GM21447 (cell line): ENCODE results near the gene TIMM23.
"Not testable (repeated sequence)": the region's sequence is repeated elsewhere in the genome, so short reads cannot be mapped to it uniquely, and the experiment has no call there.

Experiments used
- ATAC-seq: cut with Tn5 transposase; IDR thresholded peaks from one replicate; pipeline ENCODE4 v1.9.1; 2021; ENCODE audit not compliant: unreplicated experiment

The TIMM23 gene

GRCh38 chr10:46020344-46020657, 48.0 kb downstream of the TIMM23 start:
- no peak for ATAC-seq

- ATAC-seq: peak; percentile 94
These were observed 50.9 kb downstream of the TIMM23 start for GRCh38 chr10:46022978-46023702.

GRCh38 chr10:46024948-46025347, 52.7 kb downstream of the TIMM23 start:
- ATAC-seq: no peak

- no peak for ATAC-seq
These were observed 53.1 kb downstream of the TIMM23 start for GRCh38 chr10:46025406-46025805.

- no peak for ATAC-seq
These were observed 53.8 kb downstream of the TIMM23 start for GRCh38 chr10:46026106-46026505.

DNA sequence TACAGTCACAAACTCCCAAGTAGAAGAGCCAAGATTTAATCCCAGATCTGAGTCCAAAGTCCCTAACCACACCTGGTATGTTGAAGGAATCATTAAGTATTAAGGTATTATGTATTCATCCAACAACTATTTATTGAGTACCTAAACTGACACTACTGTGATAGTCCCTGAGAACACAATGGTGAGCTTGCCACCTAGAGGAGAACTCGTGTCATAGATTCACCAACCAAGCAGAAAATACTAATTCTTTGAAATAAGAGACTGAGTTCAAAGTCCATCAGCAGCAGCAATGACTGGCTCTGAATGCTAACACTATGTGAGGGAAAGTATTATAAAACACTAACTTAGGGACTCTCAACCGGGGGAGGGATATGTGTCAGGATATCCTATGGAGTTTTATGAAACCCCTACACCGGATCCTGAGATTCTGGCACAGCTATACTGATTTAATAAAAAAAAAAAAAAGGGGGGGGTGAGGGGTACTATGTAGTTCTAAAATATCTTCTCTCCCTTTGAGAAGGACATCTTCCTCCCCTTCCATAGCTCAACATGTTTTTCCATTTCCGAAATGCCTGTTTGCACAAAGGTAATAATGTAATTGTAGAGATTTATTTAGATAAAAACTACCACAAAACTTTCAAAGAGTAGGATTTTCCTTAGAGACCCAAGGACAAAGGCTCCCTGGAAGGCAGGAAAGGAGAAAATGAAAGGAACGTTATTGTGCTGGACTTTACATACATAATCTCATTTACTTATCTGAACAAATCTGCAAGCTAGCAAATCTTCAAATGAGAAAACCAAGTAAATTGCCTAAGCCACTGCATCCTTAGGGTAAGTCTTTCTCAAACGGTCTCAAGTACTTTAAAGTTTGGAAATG, 56.5 kb downstream of the TIMM23 start:
- ATAC-seq: peak; percentile 39

- ATAC-seq: no peak
These were observed 57.3 kb downstream of the TIMM23 start for GRCh38 chr10:46029461-46030030.

DNA sequence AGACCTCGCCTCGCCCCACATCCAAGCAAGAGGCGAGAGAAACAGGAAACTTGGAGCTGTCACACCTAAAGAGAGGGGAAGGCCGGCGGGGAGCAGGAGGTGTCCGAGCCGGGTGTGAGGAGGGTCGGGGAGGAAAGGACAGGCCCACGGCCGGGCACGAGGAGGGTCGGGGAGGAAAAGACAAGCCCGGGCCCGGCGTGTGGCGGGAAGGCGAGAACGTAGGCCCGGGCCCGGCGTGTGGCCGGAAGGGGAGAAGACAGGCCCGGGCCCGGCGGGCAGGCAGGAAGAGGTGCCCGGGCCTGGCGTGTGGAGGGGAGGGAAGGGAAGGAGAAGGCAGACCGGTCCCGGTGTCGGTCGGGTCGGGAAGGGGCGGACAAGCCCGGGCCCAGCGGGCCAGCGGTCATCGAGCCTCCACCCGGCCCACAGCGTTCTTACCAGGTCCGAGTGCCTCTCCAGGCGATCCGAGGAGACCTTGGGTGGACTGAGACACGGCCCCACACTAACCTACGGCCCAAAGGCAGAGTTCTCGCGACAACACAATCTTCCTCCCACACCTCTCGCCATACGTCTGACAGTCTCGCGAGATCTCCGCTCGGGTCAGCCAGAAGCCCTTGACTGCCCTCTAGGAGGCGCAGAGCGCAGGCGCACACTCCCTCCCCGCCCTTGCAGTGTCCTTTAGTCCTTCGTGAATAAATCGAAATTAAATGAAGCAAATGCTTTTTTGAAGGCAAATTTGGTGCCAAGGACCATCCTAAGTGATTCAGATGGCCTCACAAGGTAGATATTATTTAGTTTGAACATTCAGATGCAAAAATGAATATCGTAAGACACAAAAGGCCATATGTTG, 58.0 kb downstream of the TIMM23 start, which contains the start of gene NCOA4:
Gene NCOA4 (minus strand): TSS at position 533 of the 847 bp plus-strand sequence. CDS start 13,943 bp downstream, outside the sequence.
- ATAC-seq: peak; percentile 97

DNA sequence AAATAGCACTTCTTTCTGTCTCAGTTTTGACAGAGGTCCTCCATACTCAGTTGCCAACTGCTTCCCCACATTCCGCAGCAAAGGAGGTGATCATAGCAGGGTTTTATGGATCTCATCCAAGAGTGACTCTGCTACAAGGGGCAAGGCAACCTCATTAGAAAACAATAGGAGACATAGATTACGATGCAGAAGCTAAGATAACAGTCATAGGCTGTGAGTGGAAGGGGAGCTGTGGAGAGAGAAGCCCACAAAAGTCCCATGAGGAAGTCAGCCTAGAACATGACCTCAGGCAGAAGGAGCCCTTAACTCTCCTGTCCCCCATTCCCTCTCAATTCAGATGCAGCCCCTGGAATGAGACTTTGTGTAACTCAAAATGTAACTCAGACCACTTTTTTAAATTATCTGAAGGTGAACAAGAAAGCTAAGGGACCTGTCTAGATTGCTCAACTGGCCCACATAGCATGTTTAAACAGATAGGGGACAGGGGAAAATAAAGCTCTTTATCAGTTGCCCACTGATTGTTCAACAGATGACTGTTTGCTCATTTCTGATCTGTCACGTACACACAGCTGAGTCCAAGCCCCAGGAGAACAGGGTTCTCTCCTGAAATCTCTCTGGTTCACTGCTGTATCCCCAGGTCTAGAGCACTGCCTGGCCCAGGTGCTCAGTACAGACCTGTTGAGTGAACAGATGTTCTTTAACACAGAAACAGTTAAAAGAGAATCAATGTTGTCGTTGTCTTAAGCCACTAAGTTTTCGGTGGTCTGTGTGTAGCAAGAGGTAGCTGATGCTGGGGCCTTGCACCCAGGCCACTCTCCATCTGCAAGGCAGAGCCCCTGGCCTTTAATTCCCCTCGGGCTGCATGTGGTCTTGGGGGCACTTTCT, 59.6 kb downstream of the TIMM23 start:
- no peak for ATAC-seq

- ATAC-seq: no peak
These were observed 61.3 kb downstream of the TIMM23 start for GRCh38 chr10:46033602-46034011.

- no peak for ATAC-seq
These were observed 63.9 kb downstream of the TIMM23 start for GRCh38 chr10:46035923-46036849.

GRCh38 chr10:46037107-46037825, 65.0 kb downstream of the TIMM23 start:
- ATAC-seq: no peak

DNA sequence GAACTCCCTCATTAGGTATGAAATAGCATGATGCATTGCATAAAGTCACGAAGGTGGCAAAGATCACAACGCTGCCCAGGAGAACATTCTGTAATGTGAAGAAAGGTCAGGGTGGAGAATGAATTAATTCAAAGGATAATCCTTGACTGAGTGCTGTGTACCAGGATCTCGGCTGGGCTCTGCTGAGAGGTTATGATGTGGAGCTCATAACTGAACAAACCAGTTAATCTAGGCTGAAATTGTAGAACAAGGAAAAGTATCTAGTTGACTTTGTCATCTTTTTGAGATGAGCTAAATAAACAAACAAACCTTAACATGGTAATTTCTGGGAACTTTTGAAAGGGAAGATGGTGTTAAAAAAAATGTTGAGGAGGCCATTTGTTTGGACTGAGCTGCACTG, 67.7 kb downstream of the TIMM23 start:
- ATAC-seq: no peak

GRCh38 chr10:46042527-46042926, 70.2 kb downstream of the TIMM23 start:
- ATAC-seq: no peak

DNA sequence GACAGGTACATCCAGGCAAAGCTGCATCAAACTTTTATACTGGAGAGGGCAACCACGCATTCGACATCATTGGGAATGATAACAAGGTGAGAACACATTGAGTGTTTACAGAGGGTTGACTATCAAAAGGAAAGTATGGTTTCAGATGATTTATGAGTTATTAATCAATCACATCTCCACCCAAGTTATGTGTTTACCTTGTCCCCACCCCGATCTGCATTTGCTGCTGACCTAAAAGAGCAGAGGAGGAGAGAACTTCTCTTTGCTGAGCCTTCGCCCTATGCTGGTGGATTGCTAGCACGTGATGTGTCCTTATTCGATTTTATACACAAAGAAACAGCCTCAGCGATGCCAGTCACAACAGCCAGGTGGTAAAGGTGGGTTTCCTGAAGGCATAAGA, 74.0 kb downstream of the TIMM23 start, which contains the start of gene MSMB:
Gene MSMB (minus strand): TSS at position 9 of the 400 bp plus-strand sequence. CDS start 32 bp downstream, outside the sequence.
- ATAC-seq: no peak

- no peak for ATAC-seq
These were observed 75.9 kb downstream of the TIMM23 start for GRCh38 chr10:46048152-46048551.

- ATAC-seq: not testable (repeated sequence)
These were observed 77.2 kb downstream of the TIMM23 start for GRCh38 chr10:46049497-46049831.

- no peak for ATAC-seq
These were observed 78.8 kb downstream of the TIMM23 start for GRCh38 chr10:46050941-46051623.
